A549 treated with AZD9567 at 1 μM for 4 hours (cell line): ENCODE measurements around the gene SRD5A3. TPM values are rescaled to one million over a fixed set of nuclear protein-coding genes. Genes with fewer than 3 reads are reported as not detected.

ENCODE experiments used
- total RNA-seq: library from RNA; stranded (reverse); fragments of 200-300 nt; extraction: Qiagen RNA extraction; gene quantifications from 5 replicates; pipeline ENCODE4 v1.2.3, GENCODE V29; 2022; ENCODE audit not compliant: insufficient read depth

The SRD5A3 gene
- total RNA-seq, result 9.8 to 13.0 TPM (median 10.9 TPM) in 5 replicates

GRCh38 chr4:55345980-55346850 lies at the start of gene SRD5A3:
TSS of gene SRD5A3 (plus strand) at chr4:55346242. CDS start at chr4:55346337, 95 bp downstream.

GRCh38 chr4:55395529-55396307 lies 49.7 kb downstream of the SRD5A3 start, which contains the start of gene TMEM165:
TSS of gene TMEM165 (plus strand) at chr4:55395957. CDS start at chr4:55396190, 233 bp downstream.

Other genes starting within 250 kb of the SRD5A3 start
- 0.03 to 0.12 TPM (median 0.06 TPM) in 4 of 5 replicates, not detected in the other for gene KDR, start 220.6 kb upstream of the SRD5A3 start, total RNA-seq
- gene TMEM165, start 49.7 kb downstream of the SRD5A3 start, total RNA-seq, result 45.3 to 61.7 TPM (median 58.9 TPM) in 5 replicates
- gene CLOCK, start 200.7 kb downstream of the SRD5A3 start, total RNA-seq, result 3.6 to 5.1 TPM (median 3.8 TPM) in 5 replicates
- not detected in 5 replicates for gene PDCL2, start 246.0 kb downstream of the SRD5A3 start, total RNA-seq